ENCODE measurements around the gene CD63.

Gene CD63

DNA sequence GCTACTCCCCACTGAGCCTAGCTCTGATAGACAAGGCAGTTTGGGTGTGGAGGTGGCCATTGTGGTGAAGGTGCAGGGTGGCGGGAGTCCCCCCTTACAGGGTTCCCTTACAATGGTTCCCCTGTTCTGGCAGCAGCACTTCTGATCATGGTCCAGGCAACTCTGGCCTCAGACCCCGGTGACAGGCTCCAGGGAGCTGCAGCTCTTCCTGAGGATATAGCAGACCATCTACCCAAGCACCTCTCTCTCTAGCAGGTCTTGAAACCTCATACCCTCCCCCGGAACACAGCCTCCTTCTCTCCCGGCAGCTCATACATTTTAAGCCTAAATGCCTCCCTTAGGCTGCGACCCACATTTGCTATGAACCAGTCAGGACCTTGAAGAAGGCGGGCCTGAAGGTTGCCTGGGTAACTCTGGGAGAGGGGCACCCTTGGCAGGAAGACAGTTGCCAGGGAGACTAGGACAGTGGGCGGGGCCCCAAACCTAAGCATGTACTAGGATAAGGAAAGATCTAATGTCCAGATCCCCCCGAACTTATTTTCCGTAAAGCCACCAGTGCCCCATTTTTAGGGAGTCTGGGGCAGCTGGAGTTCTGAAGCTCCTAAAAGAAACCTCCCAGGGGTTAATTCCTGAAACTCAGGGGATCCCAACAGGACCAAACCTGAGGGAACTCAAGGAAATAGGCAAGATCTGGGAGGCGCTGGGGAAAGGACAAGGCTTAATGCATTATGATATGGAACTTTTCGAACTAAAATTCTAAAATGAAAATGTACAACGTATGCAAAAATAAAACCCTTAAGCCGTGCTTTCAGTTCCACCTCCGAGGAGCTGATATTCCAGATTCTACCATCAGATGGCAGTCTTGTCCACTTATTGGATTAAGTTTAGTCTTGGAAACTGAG is 9.6 kb upstream of the CD63 start:
- FAIRE-seq = no peak

DNA sequence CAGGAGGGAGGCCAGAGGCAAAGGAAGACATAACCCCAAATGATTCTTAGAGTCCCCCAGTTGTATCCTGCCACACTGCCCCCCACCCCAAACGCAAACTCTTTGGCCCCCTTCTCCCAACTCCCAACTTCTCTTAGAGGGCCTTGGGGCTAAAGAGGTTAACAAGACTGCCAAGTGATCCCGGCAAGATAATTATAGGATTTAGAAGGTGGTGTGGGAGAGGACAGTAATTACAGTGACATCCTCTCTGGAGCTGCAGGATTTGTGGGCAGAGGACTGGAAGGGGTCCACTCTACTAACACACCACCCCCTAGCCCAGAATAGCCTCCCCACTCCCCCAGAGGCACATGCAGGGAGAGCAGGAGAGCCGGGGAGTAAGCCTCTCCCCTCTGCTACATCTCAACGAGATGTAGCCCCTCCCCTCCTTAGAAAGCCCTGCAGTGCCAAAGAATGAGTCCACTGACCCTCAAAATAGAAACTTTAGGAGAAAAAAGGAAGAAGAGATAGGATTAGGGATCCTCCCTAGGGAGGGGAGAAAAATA is 8.8 kb upstream of the CD63 start:
- no peak for FAIRE-seq

DNA sequence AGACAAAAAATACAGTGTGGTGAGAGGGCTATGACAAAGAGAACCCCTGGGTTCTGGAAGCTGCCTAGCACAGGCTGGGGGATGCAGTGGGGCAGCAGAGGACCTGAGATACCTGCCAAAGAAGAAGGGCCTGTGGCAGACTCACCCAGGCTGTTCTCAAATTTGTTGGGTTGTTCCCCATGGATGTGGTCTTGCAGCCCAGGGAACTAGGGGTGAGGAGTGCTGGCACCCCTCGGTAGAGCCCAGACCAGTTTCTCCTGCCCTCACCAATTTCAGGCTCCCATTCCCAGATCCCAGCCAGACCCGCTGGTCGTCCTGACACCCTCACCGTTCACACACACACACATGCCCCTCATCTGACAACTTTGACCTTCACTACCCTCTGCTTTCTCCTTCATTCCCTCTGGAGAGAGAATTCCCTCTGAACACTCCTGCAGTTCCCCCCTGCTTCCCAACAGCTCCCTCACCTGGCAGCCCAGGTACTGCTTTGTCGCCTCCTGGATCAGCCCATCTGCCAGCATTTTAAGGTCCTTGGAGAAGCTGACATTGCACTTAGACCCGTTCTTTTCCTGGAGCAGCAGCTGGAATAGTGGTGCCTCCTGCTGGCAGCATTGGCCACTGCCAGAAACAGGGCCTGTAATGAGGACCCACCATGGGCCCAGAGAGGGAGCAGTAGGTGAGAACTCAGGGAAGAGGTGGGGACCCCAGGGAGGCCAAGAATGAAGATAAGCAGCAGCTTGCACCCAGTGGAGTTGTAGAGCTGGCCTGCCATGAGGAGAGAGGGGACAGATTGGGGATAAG is 8.2 kb upstream of the CD63 start:
- no peak for FAIRE-seq

DNA sequence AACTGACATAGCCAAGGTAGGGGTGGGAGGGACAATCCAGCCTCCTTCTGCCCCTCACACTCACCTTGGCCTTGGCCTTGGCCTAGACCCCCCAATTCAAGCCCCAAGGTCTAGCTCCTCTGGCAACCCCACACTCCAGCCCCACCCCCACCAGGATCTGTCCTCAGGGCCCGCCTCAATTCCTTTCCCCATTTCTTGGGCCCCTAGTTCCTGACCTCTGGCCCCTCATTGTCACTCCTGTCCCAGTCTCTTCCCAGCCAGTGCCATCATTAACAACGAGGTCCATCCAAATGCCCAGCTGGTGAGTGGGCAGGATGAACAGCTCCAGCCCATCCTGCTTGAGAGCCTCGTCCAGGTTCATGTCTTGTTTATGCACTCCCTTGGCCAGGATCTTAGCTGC is 7.3 kb upstream of the CD63 start:
- FAIRE-seq = no peak

DNA sequence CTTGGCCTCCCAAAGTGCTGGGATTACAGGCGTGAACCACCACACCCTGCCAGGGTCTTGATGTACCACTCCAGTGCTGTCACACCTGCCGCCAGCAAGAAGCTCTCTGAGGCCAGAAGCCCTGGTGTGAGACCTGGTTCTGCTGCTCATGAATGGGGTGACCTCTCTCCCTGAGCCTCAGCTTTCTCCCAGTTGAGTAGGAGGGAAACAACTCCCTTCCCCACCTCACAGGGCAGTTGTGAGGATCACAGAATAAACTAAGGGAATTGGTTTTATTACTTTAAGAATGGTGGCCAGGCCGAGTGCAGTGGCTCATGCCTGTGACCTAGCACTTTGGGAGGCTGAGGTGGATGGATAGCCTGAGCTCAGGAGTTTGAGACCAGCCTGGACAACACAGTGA is 5.8 kb upstream of the CD63 start:
- no peak for FAIRE-seq

DNA sequence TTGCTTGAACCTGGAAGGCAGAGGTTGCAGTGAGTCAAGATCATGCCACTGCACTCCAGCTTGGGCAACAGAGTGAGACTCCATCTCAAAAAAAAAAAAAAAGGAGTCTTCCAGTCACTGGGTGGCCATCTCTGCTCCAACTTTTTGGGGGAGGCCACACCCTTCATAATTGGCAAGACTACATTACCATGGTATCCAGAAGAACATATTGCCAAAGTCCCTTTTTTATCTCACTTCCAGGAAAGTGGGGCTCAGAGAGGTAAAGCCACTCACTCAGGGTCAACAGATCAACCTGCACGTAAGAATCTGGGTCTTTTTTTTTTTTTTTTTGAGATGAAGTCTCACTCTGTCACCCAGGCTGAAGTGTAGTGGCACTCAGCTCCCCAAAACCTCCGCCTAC is 5.0 kb upstream of the CD63 start:
- no peak for FAIRE-seq

DNA sequence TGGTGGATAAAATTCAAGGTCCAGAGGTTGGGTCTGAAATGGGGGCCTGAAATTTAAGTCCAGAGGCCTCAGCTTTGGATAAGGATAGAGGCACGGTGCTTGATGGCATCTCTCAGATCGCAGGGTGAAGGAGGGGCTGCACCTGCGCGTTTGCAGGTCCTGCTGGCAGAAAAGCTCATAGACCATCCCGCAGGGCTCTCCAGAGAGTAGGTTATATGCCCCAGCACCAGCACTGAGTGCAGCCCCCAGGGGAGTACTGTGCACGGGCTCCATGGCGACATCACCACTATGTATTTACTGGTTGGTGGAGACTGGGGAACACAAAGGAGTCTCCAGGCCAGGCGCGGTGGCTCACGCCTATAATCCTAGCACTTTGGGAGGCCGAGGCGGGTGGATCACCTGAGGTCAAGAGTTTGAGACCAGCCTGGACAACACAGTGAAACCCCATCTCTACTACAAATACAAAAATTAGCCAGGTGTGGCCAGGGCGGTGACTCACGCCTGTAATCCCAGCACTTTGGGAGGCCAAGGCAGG is 4.3 kb upstream of the CD63 start:
- no peak for FAIRE-seq

DNA sequence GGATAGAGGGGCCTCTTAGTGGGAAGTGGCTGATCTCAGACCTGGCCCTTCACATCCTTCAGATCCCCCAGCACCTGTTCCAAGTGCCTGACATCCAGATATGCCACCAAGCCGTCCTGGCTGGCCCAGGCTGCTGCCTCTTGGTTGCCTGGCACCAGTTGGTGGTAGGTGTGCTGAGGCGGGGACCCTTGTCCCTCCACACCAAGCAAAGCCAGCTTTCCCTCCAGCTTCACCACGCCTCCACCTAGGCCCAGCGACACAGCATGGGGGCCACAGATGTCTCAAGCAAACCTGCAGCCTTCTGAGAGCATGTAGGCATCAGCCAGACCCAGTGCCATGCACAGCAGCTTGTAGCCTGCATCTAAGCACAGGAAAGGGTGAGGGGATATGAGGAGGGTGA is 3.5 kb upstream of the CD63 start:
- no peak for FAIRE-seq

DNA sequence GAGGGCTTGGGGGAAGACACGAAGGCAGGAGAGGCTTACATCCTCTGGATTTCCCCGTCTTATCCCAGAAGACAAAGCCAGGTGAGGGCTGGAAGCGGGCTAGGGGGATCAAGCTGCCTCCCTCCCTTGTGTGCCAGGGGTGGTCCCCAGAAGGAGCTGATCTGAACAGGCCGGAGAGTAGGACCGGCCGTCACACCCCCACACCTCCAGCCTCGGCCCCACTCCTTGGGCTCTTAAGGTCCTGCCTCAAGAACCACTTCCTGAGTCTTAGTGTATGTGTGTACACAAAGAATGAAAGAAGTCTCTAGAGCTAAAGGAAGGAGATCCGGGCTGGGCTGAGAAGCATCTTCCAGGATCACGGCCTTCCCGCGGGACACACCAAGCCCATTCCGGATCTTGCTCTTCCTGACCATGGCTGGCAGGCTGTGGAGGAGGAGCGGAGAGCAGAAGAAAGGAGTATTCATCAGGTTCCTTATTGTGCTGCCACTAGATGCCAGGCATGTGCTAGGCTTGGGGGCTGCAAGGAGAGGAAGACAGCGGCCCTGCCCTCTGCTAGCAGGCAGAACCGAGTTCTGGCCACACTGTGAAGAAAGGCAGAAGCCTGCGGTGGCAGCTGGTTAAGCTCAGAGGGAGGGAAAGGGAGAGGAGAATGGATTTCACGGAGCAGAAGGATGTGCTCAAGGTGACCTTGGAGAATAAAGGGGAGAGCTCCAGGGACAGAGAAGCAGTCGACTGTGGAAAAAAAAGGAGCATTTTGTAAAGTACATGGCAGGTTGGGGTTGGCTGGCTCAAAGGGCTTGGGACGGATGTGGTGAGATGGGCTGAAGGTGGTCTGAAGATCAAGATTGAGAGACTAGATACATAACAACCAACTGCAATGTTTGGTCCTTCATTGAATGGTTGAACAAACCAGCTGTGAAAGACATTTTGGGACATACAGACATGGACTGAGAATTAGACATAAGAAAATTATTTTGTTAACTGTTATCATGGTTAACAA is 1.3 kb upstream of the CD63 start:
- no peak for FAIRE-seq

DNA sequence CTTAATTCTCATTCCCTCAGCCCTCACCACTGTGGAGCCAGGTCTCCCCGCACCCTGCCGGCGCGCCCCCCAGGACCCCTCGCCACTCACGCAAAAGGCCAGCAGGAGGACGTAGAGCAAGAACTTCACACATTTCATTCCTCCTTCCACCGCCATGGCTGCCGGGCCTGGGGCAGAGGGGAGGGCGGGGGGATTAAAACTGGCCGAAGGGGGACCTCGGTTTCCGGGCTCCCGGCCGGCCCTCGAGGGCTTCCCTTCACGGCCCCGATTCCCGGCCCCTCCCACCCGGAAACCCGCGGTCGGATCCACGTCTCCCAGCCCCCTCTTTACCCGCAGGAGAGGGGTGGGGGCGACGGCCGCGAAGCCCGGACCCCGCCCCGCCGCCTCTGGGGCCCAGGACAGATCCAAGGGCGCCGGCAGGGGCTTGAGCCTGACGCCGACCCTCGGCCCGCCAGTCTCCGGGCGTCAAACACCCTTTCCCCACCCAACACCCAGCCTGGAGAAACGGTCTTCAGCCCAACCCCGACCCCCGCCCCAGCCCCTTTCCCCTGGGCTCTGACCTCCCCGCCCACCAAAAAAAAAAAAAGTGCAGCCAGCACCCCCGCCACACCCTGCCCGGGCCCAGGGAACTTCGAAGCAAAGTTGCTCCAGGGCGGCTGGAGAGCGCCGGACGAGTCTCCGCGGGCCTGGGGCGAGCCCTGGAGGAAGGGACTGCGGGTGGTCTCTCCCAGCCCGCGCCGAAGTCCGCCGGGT is 447 bp downstream of the CD63 start:
- FAIRE-seq = no peak

DNA sequence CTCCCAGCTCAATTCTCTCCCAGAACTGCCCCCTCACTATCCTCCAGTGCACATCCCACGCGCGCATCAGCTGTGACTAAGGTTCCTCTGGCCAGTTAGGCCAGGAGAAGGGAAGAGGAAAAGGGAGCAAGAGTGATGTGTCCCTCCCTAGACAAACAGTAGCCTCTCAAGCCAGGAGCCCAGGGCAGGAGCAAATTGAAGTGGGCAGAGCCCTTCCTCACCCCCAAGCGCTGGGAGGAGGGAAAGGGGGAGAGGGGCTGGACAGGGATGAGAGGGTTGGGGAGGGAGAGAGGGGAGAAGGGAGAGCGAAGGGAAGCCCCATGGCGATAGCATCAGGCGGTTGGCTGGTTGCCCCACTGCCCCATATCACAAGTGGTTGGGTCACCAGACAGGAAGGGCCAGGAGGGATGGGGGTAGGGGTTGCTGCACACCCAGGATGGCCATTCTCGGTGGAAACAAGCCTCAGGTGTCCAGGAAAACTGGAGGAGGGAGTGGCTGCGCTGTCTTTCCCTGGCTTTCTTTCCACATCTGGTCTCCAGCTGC is 1.1 kb downstream of the CD63 start:
- FAIRE-seq = no peak

DNA sequence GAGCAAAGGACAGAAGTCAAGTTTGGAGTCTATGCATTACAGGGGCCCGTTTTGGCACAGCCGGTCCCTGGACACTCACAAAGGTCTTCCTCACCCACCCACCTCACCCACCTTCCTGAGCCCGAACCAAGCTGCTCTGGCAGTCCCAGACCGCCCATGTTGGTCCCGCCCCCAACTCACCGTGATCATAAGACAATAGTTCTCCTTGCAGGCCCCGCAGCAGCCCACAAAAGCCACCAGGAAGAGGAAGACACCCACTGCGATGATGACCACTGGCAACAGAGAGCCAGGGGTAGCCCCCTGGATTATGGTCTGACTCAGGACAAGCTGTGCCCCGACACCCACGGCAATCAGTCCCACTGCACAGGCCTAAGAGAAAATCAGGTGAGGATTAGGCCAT is 1.8 kb downstream of the CD63 start:
- FAIRE-seq = no peak

DNA sequence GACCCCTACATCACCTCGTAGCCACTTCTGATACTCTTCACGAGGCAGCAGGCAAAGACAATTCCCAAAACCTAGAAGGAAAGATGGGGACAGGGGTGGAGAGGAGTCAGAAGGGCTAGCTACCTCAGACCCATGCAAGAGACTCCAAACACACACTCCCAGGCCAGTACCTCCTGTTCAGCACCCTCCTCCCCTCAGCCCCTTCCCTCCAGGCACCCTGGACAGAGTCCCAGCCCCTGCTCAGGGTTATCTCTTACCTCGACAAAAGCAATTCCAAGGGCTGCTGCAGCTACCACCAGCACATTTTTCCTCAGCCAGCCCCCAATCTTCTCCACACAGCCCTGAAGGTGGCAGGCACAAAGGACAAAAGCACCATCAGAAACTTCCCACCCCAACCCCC is 3.3 kb downstream of the CD63 start:
- no peak for FAIRE-seq

DNA sequence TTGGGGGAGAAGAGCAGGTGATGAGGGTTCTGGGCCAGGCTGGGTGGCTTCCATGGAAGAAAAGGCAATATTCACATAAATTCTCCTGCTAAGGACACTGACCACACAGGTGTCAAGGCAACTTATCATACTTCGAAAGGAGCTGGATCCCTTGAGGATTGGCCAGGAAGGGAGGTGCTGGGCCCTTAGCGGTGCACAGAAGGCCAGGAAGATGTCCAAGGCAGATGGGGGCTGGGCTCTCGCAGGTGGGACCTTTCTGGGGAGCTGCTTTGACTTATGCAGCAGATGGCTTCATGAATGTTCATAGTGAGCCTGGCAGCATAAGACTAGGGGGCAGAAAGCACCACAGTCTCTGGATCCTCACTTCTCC is 3.9 kb downstream of the CD63 start:
- no peak for FAIRE-seq

DNA sequence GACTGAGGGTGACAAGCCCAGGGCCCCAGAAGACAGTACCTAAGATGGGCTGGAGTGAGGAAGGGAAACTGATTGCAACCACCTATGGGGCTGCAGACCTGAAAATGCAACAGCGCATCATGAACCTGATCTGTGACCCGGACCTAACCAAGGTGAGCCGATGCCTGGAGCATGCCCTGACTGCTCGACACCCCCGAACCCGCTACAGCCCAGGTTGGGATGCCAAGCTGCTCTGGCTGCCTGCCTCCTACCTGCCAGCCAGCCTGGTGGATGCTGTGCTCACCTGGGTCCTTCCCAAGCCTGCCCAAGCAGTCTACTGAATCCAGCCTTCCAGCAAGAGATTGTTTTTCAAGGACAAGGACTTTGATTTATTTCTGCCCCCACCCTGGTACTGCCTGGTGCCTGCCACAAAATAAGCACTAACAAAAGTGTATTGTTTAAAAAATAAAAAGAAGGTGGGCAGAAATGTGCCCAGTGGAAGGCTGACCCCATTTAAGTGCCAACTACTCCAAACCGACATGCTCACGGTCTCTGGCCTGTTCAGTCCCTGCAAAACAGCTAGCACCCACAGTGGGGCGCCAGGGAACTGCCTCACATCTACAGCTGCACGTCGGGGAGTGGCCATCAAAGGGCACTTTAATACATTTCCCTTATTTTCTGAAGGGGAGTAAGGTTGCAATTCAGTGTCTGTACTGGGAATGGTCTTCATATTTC is 4.4 kb downstream of the CD63 start:
- no peak for FAIRE-seq

DNA sequence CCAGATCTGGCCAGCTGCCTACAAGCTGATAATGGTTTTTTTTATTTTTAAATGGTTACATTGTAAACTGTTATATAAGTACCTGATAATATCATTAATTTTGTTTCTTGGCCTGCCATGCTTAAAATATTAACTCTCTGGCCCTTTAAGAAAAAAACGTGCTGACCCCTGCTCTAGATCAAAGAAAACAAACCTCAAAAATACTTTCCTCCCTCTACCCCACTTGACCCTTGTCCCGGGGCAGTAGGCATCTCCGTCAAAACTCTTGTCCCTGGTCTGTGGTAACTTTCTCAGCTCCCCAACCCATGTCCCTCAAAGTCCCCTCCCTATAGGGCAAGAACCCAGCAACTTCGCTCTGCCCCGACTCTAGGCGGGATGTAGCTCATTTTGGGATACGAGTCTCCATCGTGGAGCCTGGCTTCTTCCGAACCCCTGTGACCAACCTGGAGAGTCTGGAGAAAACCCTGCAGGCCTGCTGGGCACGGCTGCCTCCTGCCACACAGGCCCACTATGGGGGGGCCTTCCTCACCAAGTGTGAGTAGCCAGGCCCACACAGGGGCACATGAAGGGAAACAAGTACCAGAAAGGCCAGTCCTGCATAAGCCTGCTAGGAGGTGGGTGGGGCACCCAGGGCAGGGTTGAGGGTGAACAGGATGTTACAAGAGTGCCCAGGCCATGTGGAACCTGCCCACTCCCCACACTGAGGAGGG is 5.1 kb downstream of the CD63 start:
- no peak for FAIRE-seq

DNA sequence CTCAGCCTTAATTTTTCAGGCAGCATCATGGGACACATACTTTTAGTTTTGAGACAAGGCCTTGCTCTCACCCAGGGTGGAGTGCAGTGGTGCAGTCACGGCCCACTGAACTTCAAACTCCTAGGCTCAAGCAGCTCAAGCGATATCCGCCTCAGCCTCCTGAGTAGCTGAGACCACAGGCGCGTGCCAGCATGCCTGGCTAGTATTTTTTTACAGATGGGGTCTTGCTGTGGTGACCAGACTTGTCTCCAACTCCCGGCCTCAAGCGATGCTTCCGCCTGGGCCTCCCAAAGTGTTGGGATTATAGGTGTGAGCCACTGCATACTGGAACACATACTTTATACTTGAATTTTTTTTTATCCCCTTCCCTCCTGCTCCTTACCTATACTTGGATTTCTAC is 5.9 kb downstream of the CD63 start:
- FAIRE-seq = no peak

DNA sequence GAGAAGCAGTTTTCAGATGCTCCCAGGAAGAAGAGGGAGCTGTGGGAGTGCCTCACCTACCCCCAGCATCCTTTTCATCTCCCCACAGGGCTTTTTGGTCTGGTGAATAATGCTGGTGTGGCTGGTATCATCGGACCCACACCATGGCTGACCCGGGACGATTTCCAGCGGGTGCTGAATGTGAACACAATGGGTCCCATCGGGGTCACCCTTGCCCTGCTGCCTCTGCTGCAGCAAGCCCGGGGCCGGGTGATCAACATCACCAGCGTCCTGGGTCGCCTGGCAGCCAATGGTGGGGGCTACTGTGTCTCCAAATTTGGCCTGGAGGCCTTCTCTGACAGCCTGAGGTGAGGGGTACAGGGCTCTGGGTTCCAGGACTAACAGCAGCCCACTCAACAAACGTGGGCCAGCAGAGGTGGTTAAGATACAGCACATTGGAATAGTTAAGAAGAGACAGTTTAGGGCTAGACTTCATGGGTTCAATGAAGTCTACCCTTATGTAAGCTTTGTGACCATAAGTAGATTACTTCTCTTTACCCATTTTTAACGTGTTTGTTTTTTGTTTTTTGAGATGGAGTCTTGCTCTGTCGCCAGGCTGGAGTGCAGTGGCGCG is 7.1 kb downstream of the CD63 start:
- no peak for FAIRE-seq

DNA sequence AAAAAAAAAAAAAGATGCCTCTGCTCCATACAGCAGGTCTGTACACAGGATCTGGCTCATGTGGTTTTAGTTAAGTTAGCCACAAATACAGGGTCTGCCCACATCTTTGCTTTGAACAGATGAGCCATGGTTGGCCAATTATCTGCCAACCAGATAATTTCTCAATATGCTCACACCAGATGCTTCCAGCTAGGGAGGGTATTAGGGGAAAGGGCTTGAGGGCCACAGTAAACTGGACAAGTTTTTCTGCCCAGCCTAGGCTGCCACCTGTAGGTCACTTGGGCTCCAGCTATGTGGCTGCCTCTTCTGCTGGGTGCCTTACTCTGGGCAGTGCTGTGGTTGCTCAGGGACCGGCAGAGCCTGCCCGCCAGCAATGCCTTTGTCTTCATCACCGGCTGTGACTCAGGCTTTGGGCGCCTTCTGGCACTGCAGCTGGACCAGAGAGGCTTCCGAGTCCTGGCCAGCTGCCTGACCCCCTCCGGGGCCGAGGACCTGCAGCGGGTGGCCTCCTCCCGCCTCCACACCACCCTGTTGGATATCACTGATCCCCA is 7.8 kb downstream of the CD63 start:
- no peak for FAIRE-seq
